HCT116 (cell line): Measurements from ENCODE around the gene NACC2. TPM values are rescaled to one million over a fixed set of nuclear protein-coding genes. Genes with fewer than 3 reads are reported as not detected.

Experiments
- ATAC-seq: fragments of 200-7000 bp; cut with Tn5 transposase; 2 replicates; pipeline ENCODE4 v1.9.1; 2020; ENCODE audit warnings: mild to moderate bottlenecking, moderate library complexity
- BruUV-seq: library from RNA; stranded (reverse); fragments of 400-500 nt; replicated peaks from 2 replicates; lab custom pipeline; 2021; lab: Mats Ljungman, UMichigan
- CTCF ChIA-PET: fragments of 300-600 bp; sonication (Branson Sonifier 250); formaldehyde crosslinking; loops from one replicate; lab custom pipeline; 2021; ENCODE audit warnings: antibody characterized with exemption; lab: Charles Lee
- POLR2A ChIA-PET: fragments of 300-600, 350-600 bp; sonication (Branson Sonifier 250); formaldehyde crosslinking; loops from one replicate; lab custom pipeline; 2021; ENCODE audit warnings: antibody characterized with exemption; lab: Charles Lee
- RAD21 ChIA-PET, 2 experiments: fragments of 300-600 bp; sonication (Branson Sonifier 250); formaldehyde crosslinking; loops; one replicate each; lab custom pipeline; 2023; ENCODE audit warnings: low total read pairs in 2 of 2; ENCODE audit not compliant: uncharacterized antibody in 2 of 2, unreplicated experiment in 2 of 2, low non-redundant PET in 1 of 2; lab: Charles Lee
- DNase-seq: peaks from one replicate; pipeline ENCODE4 v3.0.0-alpha.2; 2010; ENCODE audit warnings: low read depth, low spot score
- H2AFZ ChIP-seq: fragments of 200-600 bp; shearing (Covaris generic), sonication (generic); 2 replicates; pipeline ENCODE4 v1.6.1; 2017; ENCODE audit warnings: low read depth, mixed run types, mixed read lengths, antibody characterized with exemption, low read length; ENCODE audit not compliant: poor library complexity, severe bottlenecking
- H3K27ac ChIP-seq: 2 replicates; pipeline ENCODE4 v1.5.1; 2012; ENCODE audit warnings: low read depth, low read length
- H3K27me3 ChIP-seq: fragments of 200-600 bp; sonication (generic); 2 replicates; pipeline ENCODE4 v1.6.1; 2016; ENCODE audit warnings: mixed run types, low read length, mixed read lengths; ENCODE audit not compliant: insufficient read depth
- H3K36me3 ChIP-seq, 2 experiments: fragments of 200-500 bp in 1 of 2; fragments of 200-600 bp in 1 of 2; sonication (Bioruptor generic) in 1 of 2; sonication (generic) in 1 of 2; 2 replicates each; pipeline versions ENCODE4 v1.5.1 to v1.6.1; 2014 to 2016; ENCODE audit warnings: low read length in 2 of 2, inconsistent platforms in 1 of 2, mixed read lengths in 1 of 2, mixed run types in 1 of 2; ENCODE audit not compliant: insufficient read depth in 2 of 2, control insufficient read depth in 1 of 2
- H3K4me1 ChIP-seq, 2 experiments: fragments of 200-600 bp in 1 of 2; sonication (generic) in 1 of 2; 2 replicates each; pipeline versions ENCODE4 v1.5.1 to v1.6.1; 2012 to 2017; ENCODE audit warnings: low read length in 2 of 2, inconsistent platforms in 1 of 2, mild to moderate bottlenecking in 1 of 2, mixed read lengths in 1 of 2, mixed run types in 1 of 2, moderate library complexity in 1 of 2; ENCODE audit not compliant: insufficient read depth in 2 of 2, control insufficient read depth in 1 of 2
- H3K4me2 ChIP-seq: fragments of 200-600 bp; sonication (generic); 2 replicates; pipeline ENCODE4 v1.6.1; 2017; ENCODE audit warnings: mixed run types, low read length, mixed read lengths
- H3K4me3 ChIP-seq, 2 experiments: fragments of 200-600 bp in 1 of 2; sonication (generic) in 1 of 2; replicated peaks in 1 of 2; 2 replicates each; pipeline ENCODE4 v1.5.1; 2011 to 2016; ENCODE audit warnings: low read length in 2 of 2, control low read depth in 1 of 2, low read depth in 1 of 2, mild to moderate bottlenecking in 1 of 2, mixed read lengths in 1 of 2, mixed run types in 1 of 2
- H3K79me2 ChIP-seq: fragments of 200-600 bp; sonication (generic); 2 replicates; pipeline ENCODE4 v1.6.1; 2017; ENCODE audit warnings: mild to moderate bottlenecking, mixed run types, low read length, moderate library complexity, mixed read lengths; ENCODE audit not compliant: insufficient read depth
- H3K9ac ChIP-seq: fragments of 200-600 bp; sonication (generic); 2 replicates; pipeline ENCODE4 v1.6.1; 2016; ENCODE audit warnings: low read length, mixed read lengths
- H3K9me2 ChIP-seq: fragments of 200-600 bp; sonication (generic), shearing (Covaris generic); 2 replicates; pipeline ENCODE4 v1.6.1; 2017; ENCODE audit warnings: mixed run types, mild to moderate bottlenecking, moderate library complexity; ENCODE audit not compliant: insufficient read depth
- H3K9me3 ChIP-seq, 2 experiments: fragments of 200-500 bp in 1 of 2; fragments of 200-600 bp in 1 of 2; sonication (Bioruptor generic) in 1 of 2; sonication (generic) in 1 of 2; 2 replicates each; pipeline ENCODE4 v1.6.1; 2014 to 2017; ENCODE audit warnings: low read length in 2 of 2, mixed read lengths in 2 of 2, inconsistent platforms in 1 of 2, low read depth in 1 of 2, mild to moderate bottlenecking in 1 of 2, mixed run types in 1 of 2, moderate library complexity in 1 of 2; ENCODE audit not compliant: control insufficient read depth in 1 of 2, insufficient read depth in 1 of 2
- H4K20me1 ChIP-seq: fragments of 200-600 bp; sonication (generic), shearing (Covaris generic); 2 replicates; pipeline ENCODE4 v1.6.1; 2017; ENCODE audit warnings: mixed run types, mild to moderate bottlenecking, moderate library complexity; ENCODE audit not compliant: insufficient read depth
- CBX3 ChIP-seq: IDR thresholded peaks from 2 replicates; pipeline ENCODE4 v1.6.1; 2012; ENCODE audit warnings: low read depth
- CEBPB ChIP-seq: IDR thresholded peaks from 2 replicates; pipeline ENCODE4 v1.6.1; 2012; ENCODE audit warnings: low read depth
- EGR1 ChIP-seq: IDR thresholded peaks from 2 replicates; pipeline ENCODE4 v1.6.1; 2012; ENCODE audit warnings: low read depth
- ELF1 ChIP-seq: IDR thresholded peaks from 2 replicates; pipeline ENCODE4 v1.6.1; 2012; ENCODE audit warnings: low read depth, borderline replicate concordance
- EZH2 ChIP-seq: fragments of 200-600 bp; sonication (generic); IDR thresholded peaks from 2 replicates; pipeline ENCODE4 v1.6.1; 2017; ENCODE audit warnings: antibody characterized with exemption, mixed run types
- EZH2phosphoT487 ChIP-seq: fragments of 200-600 bp; IDR thresholded peaks from 2 replicates; pipeline ENCODE4 v1.6.1; 2018; ENCODE audit warnings: antibody characterized with exemption, borderline replicate concordance
- FOSL1 ChIP-seq: IDR thresholded peaks from 2 replicates; pipeline ENCODE4 v1.6.1; 2012; ENCODE audit warnings: low read depth
- JUND ChIP-seq: IDR thresholded peaks from 2 replicates; pipeline ENCODE4 v1.6.1; 2012
- RAD21 ChIP-seq: IDR thresholded peaks from 2 replicates; pipeline ENCODE4 v1.6.1; 2012; ENCODE audit warnings: low read depth, mild to moderate bottlenecking
- SRF ChIP-seq: IDR thresholded peaks from 2 replicates; pipeline ENCODE4 v1.6.1; 2012; ENCODE audit warnings: low read depth
- YY1 ChIP-seq: IDR thresholded peaks from 2 replicates; pipeline ENCODE4 v1.6.1; 2011; ENCODE audit warnings: low read length, low read depth, moderate library complexity, mild to moderate bottlenecking; ENCODE audit not compliant: insufficient replicate concordance; ENCODE audit errors: extremely low read depth
- intact Hi-C: fragments of 100-400 bp; cut with micrococcal nuclease; formaldehyde crosslinking; loops from 2 replicates; pipeline ENCODE4 v1.10.0; 2022
- total RNA-seq: library from RNA; stranded (reverse); gene quantifications from one replicate; pipeline ENCODE4 v1.2.1, GENCODE V29; 2021; ENCODE audit not compliant: unreplicated experiment
- TF ChIP-seq, protein P1 (sequence below): IDR thresholded peaks from 2 replicates; pipeline ENCODE4 v1.6.1; 2012
- TF ChIP-seq, protein P2 (sequence below): IDR thresholded peaks from 2 replicates; pipeline ENCODE4 v1.6.1; 2012; ENCODE audit warnings: low read depth
- TF ChIP-seq, protein P3 (sequence below), 3 experiments: fragments of 200-600 bp in 1 of 3; sonication (generic) in 1 of 3; IDR thresholded peaks in 2 of 3; conservative IDR thresholded peaks in 1 of 3; 2 replicates each; pipeline ENCODE4 v1.5.1; 2012 to 2017; ENCODE audit warnings: low read depth in 2 of 3, low read length in 2 of 3, antibody characterized with exemption in 1 of 3, borderline replicate concordance in 1 of 3, control low read depth in 1 of 3, mild to moderate bottlenecking in 1 of 3, mixed read lengths in 1 of 3, mixed run types in 1 of 3, moderate library complexity in 1 of 3; ENCODE audit not compliant: insufficient read depth in 1 of 3
- TF ChIP-seq, protein P4 (sequence below): IDR thresholded peaks from 2 replicates; pipeline ENCODE4 v1.6.1; 2011; ENCODE audit warnings: mild to moderate bottlenecking, low read length, moderate library complexity; ENCODE audit not compliant: insufficient replicate concordance; ENCODE audit errors: extremely low read depth

NACC2 gene
- total RNA-seq, 1 experiment from 2014 or later: 27.8 TPM

DNA sequence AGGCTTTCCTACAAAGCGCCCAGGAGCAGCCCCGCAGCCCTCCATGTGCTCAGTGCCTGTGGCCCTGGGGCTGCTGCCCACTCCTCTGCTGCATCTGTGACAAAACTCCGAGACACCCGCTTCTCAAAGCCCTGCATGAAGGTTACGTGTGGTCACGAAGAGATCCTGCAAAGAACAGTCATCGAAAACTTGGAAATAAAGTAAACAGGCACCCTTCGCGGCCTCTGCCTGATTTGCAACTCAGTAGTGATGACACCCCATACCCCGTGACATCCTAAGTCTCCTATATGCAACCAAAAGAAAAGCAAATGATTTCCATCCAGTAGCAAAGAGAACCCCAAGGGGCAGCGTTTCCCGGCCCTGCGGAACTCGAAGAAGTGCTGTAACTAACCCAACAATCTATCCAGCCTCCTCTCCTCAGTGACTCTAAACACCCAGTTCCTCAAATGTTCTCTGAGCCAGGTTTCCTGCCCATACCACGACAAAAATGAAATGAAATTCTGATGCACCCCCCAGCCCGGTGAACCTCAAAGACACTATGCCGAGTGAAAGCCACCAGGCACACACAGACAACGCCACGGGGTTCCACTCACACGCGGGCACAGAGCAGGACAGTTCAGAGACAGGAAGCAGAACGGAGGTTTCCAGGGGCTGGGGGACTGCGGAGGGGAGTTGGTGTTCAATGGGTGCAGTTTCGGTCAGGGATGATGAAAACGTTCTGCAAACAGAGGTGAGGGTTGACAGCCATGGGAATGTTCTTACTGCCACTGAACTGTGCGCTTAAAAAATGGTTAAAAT lies 19.0 kb downstream of the NACC2 start:
- POLR2A ChIA-PET: no interaction called here

More for the DNA sequence above, 19.0 kb downstream of the NACC2 start:
- TF ChIP-seq FOSL1 (no peak), RAD21 (no peak), JUND (no peak), YY1 (no peak), CBX3 (no peak), SRF (no peak), ELF1 (no peak), EZH2phosphoT487 (no peak), CEBPB (no peak), EGR1 (no peak), EZH2 (no peak)
- TF ChIP-seq, protein P1, sequence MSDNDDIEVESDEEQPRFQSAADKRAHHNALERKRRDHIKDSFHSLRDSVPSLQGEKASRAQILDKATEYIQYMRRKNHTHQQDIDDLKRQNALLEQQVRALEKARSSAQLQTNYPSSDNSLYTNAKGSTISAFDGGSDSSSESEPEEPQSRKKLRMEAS: no peak
- TF ChIP-seq, protein P2, sequence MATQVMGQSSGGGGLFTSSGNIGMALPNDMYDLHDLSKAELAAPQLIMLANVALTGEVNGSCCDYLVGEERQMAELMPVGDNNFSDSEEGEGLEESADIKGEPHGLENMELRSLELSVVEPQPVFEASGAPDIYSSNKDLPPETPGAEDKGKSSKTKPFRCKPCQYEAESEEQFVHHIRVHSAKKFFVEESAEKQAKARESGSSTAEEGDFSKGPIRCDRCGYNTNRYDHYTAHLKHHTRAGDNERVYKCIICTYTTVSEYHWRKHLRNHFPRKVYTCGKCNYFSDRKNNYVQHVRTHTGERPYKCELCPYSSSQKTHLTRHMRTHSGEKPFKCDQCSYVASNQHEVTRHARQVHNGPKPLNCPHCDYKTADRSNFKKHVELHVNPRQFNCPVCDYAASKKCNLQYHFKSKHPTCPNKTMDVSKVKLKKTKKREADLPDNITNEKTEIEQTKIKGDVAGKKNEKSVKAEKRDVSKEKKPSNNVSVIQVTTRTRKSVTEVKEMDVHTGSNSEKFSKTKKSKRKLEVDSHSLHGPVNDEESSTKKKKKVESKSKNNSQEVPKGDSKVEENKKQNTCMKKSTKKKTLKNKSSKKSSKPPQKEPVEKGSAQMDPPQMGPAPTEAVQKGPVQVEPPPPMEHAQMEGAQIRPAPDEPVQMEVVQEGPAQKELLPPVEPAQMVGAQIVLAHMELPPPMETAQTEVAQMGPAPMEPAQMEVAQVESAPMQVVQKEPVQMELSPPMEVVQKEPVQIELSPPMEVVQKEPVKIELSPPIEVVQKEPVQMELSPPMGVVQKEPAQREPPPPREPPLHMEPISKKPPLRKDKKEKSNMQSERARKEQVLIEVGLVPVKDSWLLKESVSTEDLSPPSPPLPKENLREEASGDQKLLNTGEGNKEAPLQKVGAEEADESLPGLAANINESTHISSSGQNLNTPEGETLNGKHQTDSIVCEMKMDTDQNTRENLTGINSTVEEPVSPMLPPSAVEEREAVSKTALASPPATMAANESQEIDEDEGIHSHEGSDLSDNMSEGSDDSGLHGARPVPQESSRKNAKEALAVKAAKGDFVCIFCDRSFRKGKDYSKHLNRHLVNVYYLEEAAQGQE: no peak
- TF ChIP-seq, protein P3, sequence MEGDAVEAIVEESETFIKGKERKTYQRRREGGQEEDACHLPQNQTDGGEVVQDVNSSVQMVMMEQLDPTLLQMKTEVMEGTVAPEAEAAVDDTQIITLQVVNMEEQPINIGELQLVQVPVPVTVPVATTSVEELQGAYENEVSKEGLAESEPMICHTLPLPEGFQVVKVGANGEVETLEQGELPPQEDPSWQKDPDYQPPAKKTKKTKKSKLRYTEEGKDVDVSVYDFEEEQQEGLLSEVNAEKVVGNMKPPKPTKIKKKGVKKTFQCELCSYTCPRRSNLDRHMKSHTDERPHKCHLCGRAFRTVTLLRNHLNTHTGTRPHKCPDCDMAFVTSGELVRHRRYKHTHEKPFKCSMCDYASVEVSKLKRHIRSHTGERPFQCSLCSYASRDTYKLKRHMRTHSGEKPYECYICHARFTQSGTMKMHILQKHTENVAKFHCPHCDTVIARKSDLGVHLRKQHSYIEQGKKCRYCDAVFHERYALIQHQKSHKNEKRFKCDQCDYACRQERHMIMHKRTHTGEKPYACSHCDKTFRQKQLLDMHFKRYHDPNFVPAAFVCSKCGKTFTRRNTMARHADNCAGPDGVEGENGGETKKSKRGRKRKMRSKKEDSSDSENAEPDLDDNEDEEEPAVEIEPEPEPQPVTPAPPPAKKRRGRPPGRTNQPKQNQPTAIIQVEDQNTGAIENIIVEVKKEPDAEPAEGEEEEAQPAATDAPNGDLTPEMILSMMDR (IDR thresholded peaks at IDR 0.05 in 2 of 3, conservative IDR thresholded peaks at IDR 0.05 in 1 of 3; ENCODE audit: borderline replicate concordance in 1 of 3, insufficient read depth in 1 of 3, low read depth in 2 of 3, low read length in 2 of 3): no peak
- TF ChIP-seq, protein P4, sequence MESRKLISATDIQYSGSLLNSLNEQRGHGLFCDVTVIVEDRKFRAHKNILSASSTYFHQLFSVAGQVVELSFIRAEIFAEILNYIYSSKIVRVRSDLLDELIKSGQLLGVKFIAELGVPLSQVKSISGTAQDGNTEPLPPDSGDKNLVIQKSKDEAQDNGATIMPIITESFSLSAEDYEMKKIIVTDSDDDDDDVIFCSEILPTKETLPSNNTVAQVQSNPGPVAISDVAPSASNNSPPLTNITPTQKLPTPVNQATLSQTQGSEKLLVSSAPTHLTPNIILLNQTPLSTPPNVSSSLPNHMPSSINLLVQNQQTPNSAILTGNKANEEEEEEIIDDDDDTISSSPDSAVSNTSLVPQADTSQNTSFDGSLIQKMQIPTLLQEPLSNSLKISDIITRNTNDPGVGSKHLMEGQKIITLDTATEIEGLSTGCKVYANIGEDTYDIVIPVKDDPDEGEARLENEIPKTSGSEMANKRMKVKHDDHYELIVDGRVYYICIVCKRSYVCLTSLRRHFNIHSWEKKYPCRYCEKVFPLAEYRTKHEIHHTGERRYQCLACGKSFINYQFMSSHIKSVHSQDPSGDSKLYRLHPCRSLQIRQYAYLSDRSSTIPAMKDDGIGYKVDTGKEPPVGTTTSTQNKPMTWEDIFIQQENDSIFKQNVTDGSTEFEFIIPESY: no peak
- H3K4me1 ChIP-seq: peaks cover 0 to 5% of the 10 kb centered on the region in 2 experiments; a peak in 2 of 4 replicates
- DNase-seq (no peak), ATAC-seq (no peak)
- no peak overlapping the region for H2AFZ ChIP-seq
- H3K9me3 ChIP-seq: no peaks in the 10 kb centered on the region
- no peak overlapping the region for H3K9ac ChIP-seq
- H3K4me2 ChIP-seq: no peak overlapping the region
- BruUV-seq: no TSS peak
- no peaks in the 10 kb centered on the region for H3K9me2 ChIP-seq
- peaks cover 78% of the 10 kb centered on the region for H3K79me2 ChIP-seq
- H3K27ac ChIP-seq: no peak overlapping the region
- ChIA-PET RAD21 (no interaction called here), CTCF (no interaction called here)
- H3K27me3 ChIP-seq: no peaks in the 10 kb centered on the region
- no peak overlapping the region for H3K4me3 ChIP-seq
- no peaks in the 10 kb centered on the region; a peak in 1 of 4 replicates for H3K36me3 ChIP-seq
- H4K20me1 ChIP-seq: no peaks in the 10 kb centered on the region
- intact Hi-C loops: no loop called here
